ENCODE measurements around the gene PREB. TPM values are rescaled to one million over a fixed set of nuclear protein-coding genes. Genes with fewer than 3 reads are reported as not detected.

PREB gene
- total and polyA plus RNA-seq, 2 of the 13 experiments (the other 11 are each of a cell fraction or from before 2014, with no cell fraction given), result 112 to 192 TPM

GRCh38 chr2:27177441-27178351 is 43.3 kb upstream of the PREB start (continued):
- peak; percentile 91 for TF ChIP-seq ZNF264 (CRISPR knock-in tag; IDR thresholded peaks at IDR 0.05)
- TF ChIP-seq ARID2 (CRISPR knock-in tag; IDR thresholded peaks at IDR 0.05; ENCODE audit: borderline replicate concordance), result no peak
- no peak for TF ChIP-seq ZNF20 (CRISPR knock-in tag; IDR thresholded peaks at IDR 0.05)
- TF ChIP-seq ZFP1 (CRISPR knock-in tag; IDR thresholded peaks at IDR 0.05), result peak; percentile 88
- TF ChIP-seq ZNF263 (CRISPR knock-in tag; IDR thresholded peaks at IDR 0.05), result peak; percentile 53; the same call in 1 of the 2 replicates
- TF ChIP-seq ZBTB21 (CRISPR knock-in tag; IDR thresholded peaks at IDR 0.05), result peak; percentile 84
- peak; percentile 80; the same call in 1 of the 2 replicates for TF ChIP-seq CSRNP1 (CRISPR knock-in tag; IDR thresholded peaks at IDR 0.05)
- TF ChIP-seq ZNF850 (CRISPR knock-in tag; conservative IDR thresholded peaks at IDR 0.05), result no peak
- no peak for TF ChIP-seq REST (IDR thresholded peaks at IDR 0.05; ENCODE audit: borderline replicate concordance in 1 of 2, low read depth in 1 of 2, low read length in 2 of 2)
- no peak for TF ChIP-seq SCMH1 (CRISPR knock-in tag; IDR thresholded peaks at IDR 0.05; ENCODE audit: borderline replicate concordance)
- peak; percentile 84; the same call in 1 of the 2 replicates for TF ChIP-seq TARDBP (CRISPR knock-in tag; IDR thresholded peaks at IDR 0.05)
- TF ChIP-seq ZNF775 (CRISPR knock-in tag; IDR thresholded peaks at IDR 0.05; ENCODE audit: borderline replicate concordance), result 0 out of 2 replicates have a peak, but pooled peaks have one; percentile 42
- TF ChIP-seq REL (CRISPR knock-in tag; conservative IDR thresholded peaks at IDR 0.05), result peak; percentile 61; the same call in 1 of the 2 replicates
- TF ChIP-seq ZBTB3 (CRISPR knock-in tag; IDR thresholded peaks at IDR 0.05; ENCODE audit: borderline replicate concordance, low read depth), result no peak
- peak; percentile 96 for TF ChIP-seq RXRA (CRISPR knock-in tag; IDR thresholded peaks at IDR 0.05)
- TF ChIP-seq NFAT5 (CRISPR knock-in tag; IDR thresholded peaks at IDR 0.05), result no peak; the same call in 1 of the 2 replicates
- TF ChIP-seq ZNF256 (CRISPR knock-in tag; conservative IDR thresholded peaks at IDR 0.05), result no peak
- peak; percentile 33; the same call in 1 of the 2 replicates for TF ChIP-seq ZSCAN25 (CRISPR knock-in tag; IDR thresholded peaks at IDR 0.05)

Data from HepG2 (cell line).